ENCODE results near the gene SLC25A29.

Gene SLC25A29

DNA sequence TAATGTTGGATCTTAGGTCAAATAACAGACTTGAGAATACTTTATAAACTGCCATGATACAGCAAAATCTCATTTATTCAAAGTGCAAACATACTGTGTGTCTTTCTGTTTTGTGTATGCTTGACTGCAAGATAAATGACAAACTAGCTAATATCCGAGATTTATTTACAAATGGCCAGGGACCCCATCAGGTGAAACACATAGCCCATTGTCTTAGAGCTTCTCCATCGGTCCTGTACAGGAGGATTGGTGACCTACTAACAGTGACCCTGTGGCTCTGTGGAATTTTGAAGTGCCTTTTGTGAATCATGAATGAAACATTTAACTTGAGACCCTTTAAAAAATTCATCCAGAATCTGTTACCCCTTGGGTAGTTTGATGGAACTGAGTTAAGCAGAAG lies 27.1 kb downstream of the SLC25A29 start:
- no peak for DNase-seq

DNA sequence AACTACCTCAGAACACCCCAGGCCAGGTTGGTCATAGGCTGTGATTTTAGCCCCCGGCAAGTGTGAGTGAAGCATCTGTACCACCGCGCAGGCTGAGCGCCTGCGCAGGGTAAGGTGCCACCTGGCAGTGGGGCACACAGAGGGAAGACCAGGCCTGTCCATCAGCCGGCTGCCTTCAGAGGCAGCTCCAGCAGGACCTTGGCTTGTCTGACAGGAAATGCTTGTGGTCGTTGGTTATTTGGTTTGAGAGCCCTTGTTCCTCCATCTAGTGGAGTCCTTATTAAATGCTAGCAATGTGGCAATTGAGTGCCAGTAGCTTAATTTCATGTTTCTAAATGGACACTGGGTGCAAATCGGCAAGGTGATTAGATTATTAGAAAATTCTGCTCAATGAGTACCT lies 27.5 kb downstream of the SLC25A29 start:
- no peak for DNase-seq

DNA sequence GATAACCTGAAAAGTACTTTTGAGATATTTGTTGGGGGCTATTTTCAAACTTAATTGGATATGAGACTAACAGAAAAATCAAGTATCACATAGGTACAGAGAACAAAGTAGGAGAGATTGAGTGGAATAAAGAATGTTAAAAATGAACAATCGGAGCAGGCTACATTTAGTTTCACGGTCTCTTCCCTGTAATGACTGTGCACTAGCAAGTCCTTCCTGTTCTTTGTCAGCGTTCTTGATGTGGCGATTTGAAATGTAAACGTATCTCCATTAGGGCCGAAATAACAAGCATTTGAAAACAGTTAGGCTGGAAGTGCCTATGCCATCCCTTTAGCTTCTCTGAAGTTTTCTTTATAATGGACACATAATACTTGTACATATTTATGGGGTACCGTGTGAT lies 31.0 kb downstream of the SLC25A29 start:
- no peak for DNase-seq

DNA sequence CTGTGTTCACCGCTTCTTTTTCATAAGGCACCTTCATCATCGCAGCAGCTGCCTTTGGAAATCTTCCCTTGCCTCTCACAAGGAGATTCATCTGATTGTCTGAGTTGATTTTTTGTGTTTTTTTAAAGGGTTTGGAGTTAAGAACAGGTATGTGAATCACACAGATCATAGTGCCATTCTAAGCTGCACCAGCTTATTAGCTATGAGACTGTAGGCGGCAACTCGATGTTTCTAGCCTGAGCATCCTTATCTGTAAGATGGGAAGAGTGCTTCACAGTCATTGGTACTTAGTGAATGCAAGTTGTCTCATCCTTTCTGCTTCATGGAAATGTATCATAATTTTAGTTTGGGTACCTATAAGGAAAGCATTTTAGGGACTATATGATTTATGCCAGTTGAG lies 32.0 kb downstream of the SLC25A29 start:
- DNase-seq, result no peak

DNA sequence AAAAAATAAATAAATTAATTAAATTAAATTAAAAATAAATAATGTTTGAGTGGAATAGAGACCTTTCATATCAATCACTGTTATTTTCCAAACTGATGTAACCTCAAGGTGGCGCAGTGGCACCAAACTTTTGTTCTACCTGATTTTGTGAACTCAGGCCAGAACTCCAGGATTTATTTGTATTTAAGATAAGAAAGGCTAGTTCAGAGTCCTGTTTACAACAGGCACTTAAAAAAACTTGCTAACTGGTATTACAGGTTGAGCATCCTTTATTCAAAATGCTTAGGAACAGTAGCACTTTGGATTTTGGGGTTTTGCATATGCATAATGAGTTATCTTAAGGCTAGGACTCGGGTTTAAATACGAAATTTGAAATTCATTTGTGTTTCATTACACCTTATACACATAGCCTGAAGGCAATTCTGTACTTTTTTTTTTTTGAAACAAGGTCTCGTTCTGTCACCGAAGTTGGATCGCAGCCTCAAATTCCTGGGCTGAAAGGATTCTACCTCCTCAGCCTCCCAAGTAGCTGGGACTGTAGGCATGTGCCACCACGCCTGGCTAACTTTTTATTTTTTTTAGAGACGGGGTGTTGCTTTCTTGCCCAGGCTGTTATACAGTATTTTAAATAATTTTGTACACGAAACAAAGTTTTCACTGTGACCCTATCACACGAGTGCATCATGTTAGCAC lies 34.9 kb downstream of the SLC25A29 start:
- peak; percentile 22 to 36 for DNase-seq

DNA sequence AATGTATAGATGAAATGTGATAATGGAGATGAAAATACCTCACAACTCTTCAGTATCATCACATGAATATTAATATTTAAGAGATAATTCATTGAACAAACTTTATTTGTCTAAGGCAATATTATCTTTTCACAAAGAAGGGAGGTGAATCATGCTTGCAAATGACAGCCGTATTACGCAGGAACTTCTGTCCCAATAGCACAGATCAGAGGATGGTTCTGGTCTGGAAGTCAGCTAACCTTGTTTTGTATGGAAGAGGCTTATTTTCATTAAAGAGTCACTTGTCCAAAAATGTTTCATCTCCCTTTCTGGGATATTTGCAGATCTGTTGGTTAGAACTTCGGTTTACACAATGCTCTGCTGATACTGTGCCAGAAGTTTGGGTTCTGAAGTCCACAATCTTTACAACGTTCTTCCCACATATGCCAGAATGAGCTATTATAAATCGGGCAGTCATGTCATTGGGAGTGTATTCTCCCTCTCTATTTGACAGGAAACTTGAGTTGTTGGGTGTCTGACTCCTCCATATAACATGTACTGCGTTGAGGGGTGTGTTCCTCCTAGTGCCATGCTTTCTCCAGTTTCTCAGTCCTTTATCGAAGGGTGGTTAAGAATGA lies 37.5 kb downstream of the SLC25A29 start:
- DNase-seq, result no peak

DNA sequence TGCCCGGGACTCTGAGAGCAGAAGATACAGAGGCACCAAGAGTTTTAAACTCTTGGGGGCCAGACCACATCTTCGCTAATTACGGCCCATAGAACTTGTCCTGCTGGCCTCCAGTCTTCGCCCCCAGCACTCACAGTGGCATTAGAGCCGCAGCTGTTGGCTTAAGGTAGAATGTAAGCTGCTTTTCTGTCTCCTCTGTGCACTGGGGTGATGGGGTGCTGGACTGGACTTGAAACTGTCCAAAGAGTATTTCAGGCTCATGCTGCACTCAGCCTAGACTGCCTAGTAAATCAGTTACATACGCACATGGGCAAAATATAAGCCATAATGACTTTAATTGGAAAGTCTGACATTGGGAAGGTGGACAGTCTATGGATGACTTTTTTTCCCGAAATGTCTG lies 38.3 kb downstream of the SLC25A29 start:
- DNase-seq, result no peak

DNA sequence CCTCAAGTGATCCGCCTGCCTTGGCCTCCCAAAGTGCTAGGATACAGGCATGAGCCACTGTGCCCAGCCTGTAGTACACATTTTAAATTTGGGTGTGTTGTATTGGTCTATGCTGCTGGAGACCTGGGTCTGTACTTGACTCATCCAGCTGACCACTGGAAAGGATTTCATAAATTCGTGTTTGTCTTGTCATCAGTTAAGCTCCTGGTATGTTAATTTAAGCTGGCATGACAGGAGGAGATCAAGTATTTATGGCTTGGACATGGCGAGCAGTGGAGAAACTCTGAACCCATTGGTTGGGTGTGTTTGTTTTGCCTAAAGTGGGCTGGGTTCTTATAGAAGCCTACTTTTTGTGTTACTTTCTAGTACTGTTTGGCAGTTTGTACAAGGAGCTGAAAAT lies 43.1 kb downstream of the SLC25A29 start:
- no peak for DNase-seq

DNA sequence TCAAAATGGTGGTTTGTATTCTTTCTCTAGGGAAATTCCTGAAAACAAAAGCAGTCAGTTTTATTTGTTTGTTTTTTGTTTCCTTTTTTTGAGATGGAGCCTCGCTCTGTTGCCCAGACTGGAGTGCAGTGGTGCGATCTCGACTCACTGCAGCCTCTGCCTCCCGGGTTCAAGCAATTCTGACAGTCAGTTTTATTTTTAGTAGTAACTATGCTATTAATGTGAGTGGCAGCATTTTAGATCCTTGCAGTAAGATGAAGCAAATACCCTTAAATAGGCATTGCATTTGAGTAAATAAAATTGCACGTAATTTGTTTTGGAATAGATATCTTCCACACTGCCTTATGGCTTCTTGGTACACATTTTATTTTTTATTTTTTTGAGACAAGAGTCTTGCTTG lies 43.7 kb downstream of the SLC25A29 start:
- DNase-seq, result no peak

DNA sequence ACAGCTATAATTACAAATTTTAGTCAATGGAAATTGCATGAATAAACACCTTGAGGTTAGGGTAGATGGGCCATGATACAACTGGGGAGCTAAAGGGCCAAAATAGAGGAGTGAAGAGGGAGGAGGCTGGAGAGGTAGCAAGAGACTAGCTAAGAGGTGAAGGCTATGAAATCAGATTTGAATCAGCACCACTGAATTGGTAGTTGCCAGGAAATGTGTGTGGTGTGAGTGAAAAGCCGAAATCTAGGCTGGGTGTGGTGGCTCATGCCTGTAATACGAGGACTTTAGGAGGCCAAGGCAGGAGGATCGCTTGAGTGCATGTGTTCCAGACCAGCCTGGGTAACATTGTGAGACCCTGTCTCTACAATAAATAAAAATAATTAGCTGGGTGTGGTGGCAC lies 44.6 kb downstream of the SLC25A29 start:
- no peak for DNase-seq

DNA sequence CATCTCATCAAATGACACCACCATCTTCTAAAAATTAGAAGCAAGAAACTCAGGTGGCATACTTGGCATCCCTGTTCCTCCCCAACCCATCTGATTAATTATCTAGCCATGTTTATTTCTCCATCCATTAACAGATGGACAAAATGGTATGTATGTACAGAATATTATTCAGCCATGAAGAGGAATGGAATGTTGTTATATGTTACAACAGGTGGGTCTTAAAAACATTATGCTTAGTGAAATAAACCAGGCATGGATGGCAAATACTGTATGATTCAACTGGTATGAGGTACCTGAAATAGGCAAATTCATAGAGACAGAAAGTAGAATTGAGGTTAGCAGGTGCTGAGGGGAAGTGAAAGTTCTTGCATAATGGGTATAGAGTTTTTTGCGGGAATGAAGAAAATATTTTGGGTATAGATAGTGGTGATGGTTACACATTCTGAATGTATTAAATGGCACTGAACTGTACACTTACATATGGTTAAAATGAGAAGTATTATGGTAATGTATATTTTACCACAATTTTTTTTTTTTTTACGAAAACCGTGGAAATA lies 49.8 kb downstream of the SLC25A29 start:
- no peak for DNase-seq

DNA sequence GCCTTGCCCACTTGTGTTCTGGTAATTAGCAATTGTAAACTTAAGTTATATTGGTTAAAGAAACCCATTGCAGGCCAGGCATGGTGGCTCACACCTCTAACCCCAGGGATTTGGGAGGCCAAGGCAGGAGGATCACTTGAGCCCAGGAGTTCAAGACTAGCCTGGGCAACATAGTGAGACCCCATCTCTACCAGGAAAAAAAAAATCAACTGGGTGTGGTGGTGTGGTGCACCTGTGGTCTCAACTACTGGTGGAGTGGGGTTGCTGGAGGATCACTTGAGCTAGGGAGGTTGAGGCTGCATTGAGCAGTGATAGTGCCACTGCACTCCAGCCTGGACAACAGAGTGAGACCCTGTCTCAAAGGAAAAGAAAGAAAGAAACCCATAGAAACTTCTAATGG lies 53.6 kb downstream of the SLC25A29 start:
- DNase-seq, result no peak

DNA sequence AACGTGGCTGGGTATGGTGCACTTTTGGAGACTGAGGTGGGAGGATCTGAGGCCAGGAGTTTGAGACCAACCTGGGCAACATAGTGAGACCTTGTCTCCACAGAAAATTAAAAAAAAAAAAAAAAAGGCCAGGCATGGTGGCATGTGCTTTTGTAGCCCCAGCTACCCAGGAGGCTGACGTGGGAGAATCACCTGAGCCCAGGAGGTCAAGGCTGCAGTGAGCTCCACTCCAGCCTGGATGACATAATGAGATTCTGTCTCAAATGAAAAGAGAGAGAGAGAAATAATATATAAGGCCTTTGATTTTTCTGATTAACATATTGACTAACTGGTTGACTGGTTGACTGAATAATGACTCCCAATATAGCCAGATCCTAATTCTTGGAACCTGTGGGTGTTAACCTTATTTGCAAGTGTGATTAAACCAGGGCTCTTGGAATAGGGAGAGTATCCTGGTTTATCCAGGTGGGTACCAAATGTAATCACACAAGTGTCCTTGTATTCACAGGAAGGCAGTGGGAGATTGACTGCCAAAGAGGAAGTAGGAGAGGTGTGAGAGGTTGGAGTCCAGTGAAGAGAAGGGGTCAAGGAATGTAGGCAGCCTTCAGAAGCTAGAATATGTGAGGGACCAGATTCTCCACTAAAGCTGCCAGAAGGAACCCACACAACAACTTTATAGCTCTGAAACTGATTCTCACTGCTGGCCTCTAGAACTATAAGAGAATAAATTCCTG lies 55.3 kb downstream of the SLC25A29 start:
- no peak for DNase-seq

DNA sequence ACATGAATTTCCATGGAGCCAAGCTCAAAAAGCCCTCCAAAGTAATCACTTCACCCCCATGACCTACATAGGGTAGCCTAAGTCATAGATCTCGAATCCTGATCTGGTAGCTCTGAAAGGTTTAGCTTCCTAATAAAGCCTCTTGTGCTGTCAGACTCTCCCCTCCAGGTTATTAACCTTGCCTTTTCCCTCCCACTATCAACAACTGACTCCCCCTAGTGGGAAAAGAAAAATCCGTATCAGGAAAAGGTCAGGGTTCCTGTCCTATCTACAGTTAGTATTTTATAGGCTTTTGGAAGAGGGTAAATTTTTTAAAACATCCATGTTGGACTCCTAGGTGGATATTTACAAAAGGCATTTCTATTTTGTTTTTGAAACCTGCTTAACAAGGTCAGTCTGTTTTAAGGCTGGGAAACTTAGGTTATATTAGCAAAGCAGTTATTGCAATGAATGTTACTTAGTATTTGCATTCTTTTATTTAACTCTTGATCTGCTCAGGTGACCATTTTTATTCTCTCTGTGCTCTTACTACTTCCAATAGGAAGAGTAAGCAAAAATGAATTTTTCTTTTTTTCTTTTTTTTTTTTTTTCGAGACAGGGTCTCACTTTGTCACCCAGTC lies 59.3 kb downstream of the SLC25A29 start:
- no peak for DNase-seq

DNA sequence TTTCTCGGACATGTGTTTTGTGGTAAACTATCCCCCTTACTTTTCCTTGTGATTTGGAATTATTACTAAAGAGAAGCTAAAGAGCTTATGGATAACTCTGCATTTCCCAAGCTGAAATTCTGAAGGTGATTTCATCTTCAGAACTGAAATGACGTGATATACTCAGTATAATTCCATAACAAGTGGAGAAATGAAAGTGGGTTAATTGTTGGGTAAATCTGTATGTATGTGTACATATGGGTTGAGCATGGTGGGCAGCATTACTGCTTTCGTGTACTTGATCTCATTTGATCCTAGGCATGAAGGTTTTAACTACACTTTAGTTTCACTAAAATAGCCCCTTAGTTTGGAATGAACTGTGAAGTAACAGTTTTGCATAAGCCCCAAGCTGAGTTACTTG lies 63.2 kb downstream of the SLC25A29 start:
- DNase-seq, result no peak

DNA sequence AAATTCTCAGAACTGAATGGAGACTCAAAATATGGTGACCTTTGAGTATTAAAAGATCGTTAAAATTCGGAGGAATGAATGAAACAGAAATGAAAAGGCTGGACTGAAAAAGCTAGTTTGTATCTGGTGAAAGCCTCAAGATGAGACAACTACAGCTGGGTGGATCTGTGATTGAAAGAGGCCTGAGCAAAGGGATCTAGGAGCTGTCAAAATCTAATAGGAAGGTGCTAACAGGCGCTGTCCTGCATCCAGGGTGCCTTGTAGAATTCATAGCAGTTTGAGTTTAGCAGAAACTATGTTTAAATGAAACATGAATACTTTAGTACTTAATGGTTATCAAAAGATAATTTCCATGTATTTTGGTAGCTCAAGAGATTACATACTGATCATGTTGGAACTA lies 65.0 kb downstream of the SLC25A29 start:
- DNase-seq, result no peak

All from activated CD4-positive, alpha-beta T cell treated with anti-CD3 and anti-CD28 coated beads, Interleukin-2, amount 50 U/mL, for 4 hours (primary cell).